HepG2 (cell line): ENCODE results near the gene SNUPN. TPM values are rescaled to one million over a fixed set of nuclear protein-coding genes. Genes with fewer than 3 reads are reported as not detected.
A peak's percentile ranks its signal among the peaks of the same experiment; 100 is the strongest.

Experiments
- ARNT ChIP-seq: fragments of 450-650 bp; IDR thresholded peaks from 2 replicates; pipeline ENCODE4 v1.6.1; 2017
- ATF6 ChIP-seq: sonication (generic); formaldehyde crosslinking; conservative IDR thresholded peaks from 2 replicates; pipeline ENCODE4 v1.4.0; 2020; ENCODE audit warnings: missing genetic modification reagents
- CHD2 ChIP-seq: IDR thresholded peaks from 2 replicates; pipeline ENCODE4 v1.6.1; 2011; ENCODE audit warnings: low read depth, low read length, improper control_type of control experiment
- DDIT3 ChIP-seq: sonication (generic); formaldehyde crosslinking; IDR thresholded peaks from 2 replicates; pipeline ENCODE4 v1.4.0; 2020; ENCODE audit warnings: mild to moderate bottlenecking, missing genetic modification reagents
- DNMT1 ChIP-seq: sonication (generic); formaldehyde crosslinking; IDR thresholded peaks from 2 replicates; pipeline ENCODE4 v1.5.1; 2020; ENCODE audit warnings: mild to moderate bottlenecking, missing genetic modification reagents
- ELF1 ChIP-seq: sonication (generic); formaldehyde crosslinking; IDR thresholded peaks from 2 replicates; pipeline ENCODE4 v1.4.0; 2020; ENCODE audit warnings: missing genetic modification reagents
- FOXA3 ChIP-seq: IDR thresholded peaks from 2 replicates; pipeline ENCODE4 v1.6.1; 2016; ENCODE audit warnings: missing genetic modification reagents, missing compliant biosample characterization
- GABPB1 ChIP-seq: IDR thresholded peaks from 2 replicates; pipeline ENCODE4 v1.6.1; 2016; ENCODE audit warnings: mild to moderate bottlenecking, missing genetic modification reagents, moderate library complexity, missing compliant biosample characterization
- HNRNPUL1 ChIP-seq: fragments of 200-400 bp; formaldehyde crosslinking; IDR thresholded peaks from 2 replicates; pipeline ENCODE4 v1.6.1; 2017; ENCODE audit warnings: low read depth, mild to moderate bottlenecking, low read length, moderate library complexity
- KMT2A ChIP-seq: sonication (generic); formaldehyde crosslinking; IDR thresholded peaks from 2 replicates; pipeline ENCODE4 v1.4.0; 2020; ENCODE audit warnings: missing genetic modification reagents
- MEF2D ChIP-seq: sonication (generic); formaldehyde crosslinking; IDR thresholded peaks from 2 replicates; pipeline ENCODE4 v1.5.1; 2020; ENCODE audit warnings: mild to moderate bottlenecking, missing genetic modification reagents
- MEIS1 ChIP-seq: sonication (generic); formaldehyde crosslinking; IDR thresholded peaks from 2 replicates; pipeline ENCODE4 v1.9.0; 2021; ENCODE audit warnings: mild to moderate bottlenecking, missing genetic modification reagents, moderate library complexity, borderline replicate concordance
- NFE2L1 ChIP-seq: sonication (generic); formaldehyde crosslinking; IDR thresholded peaks from 2 replicates; pipeline ENCODE4 v1.4.0; 2020; ENCODE audit warnings: missing genetic modification reagents, mild to moderate bottlenecking, borderline replicate concordance
- NFKB2 ChIP-seq: sonication (generic); formaldehyde crosslinking; IDR thresholded peaks from 2 replicates; pipeline ENCODE4 v1.4.0; 2020; ENCODE audit warnings: missing genetic modification reagents, borderline replicate concordance
- NPAS2 ChIP-seq: sonication (generic); formaldehyde crosslinking; IDR thresholded peaks from 2 replicates; pipeline ENCODE4 v1.8.0; 2022; ENCODE audit warnings: mild to moderate bottlenecking, missing genetic modification reagents, borderline replicate concordance
- RBM39 ChIP-seq: fragments of 200-400 bp; formaldehyde crosslinking; IDR thresholded peaks from one replicate; pipeline ENCODE4 v1.6.1; 2018; ENCODE audit warnings: antibody characterized with exemption, mild to moderate bottlenecking, low read depth, low read length; ENCODE audit not compliant: poor library complexity, severe bottlenecking
- REXO4 ChIP-seq: sonication (generic); formaldehyde crosslinking; IDR thresholded peaks from 2 replicates; pipeline ENCODE4 v1.8.0; 2022; ENCODE audit warnings: missing genetic modification reagents, mild to moderate bottlenecking, borderline replicate concordance
- RORA ChIP-seq: sonication (generic); formaldehyde crosslinking; IDR thresholded peaks from 2 replicates; pipeline ENCODE4 v1.5.0; 2020; ENCODE audit warnings: mild to moderate bottlenecking, missing genetic modification reagents, moderate library complexity
- U2AF2 ChIP-seq: fragments of 200-400 bp; formaldehyde crosslinking; IDR thresholded peaks from 2 replicates; pipeline ENCODE4 v1.6.1; 2017; ENCODE audit warnings: low read depth, mild to moderate bottlenecking, low read length
- ZNF101 ChIP-seq: sonication (generic); formaldehyde crosslinking; IDR thresholded peaks from 2 replicates; pipeline ENCODE4 v1.4.0; 2020; ENCODE audit warnings: mild to moderate bottlenecking, low read depth, missing genetic modification reagents, borderline replicate concordance
- ZNF331 ChIP-seq: sonication (generic); formaldehyde crosslinking; IDR thresholded peaks from 2 replicates; pipeline ENCODE4 v1.4.0; 2020; ENCODE audit warnings: missing genetic modification reagents
- ZNF337 ChIP-seq: sonication (generic); formaldehyde crosslinking; IDR thresholded peaks from 2 replicates; pipeline ENCODE4 v1.5.1; 2020; ENCODE audit warnings: missing genetic modification reagents, low read depth, mild to moderate bottlenecking, borderline replicate concordance
- ZNF460 ChIP-seq: sonication (generic); formaldehyde crosslinking; IDR thresholded peaks from 2 replicates; pipeline ENCODE4 v1.5.1; 2020; ENCODE audit warnings: missing genetic modification reagents, mild to moderate bottlenecking, borderline replicate concordance
- ZNF878 ChIP-seq: sonication (generic); formaldehyde crosslinking; IDR thresholded peaks from 2 replicates; pipeline ENCODE4 v1.8.1; 2023; ENCODE audit warnings: mild to moderate bottlenecking, missing genetic modification reagents, moderate library complexity
- ZNF879 ChIP-seq: sonication (generic); formaldehyde crosslinking; IDR thresholded peaks from 2 replicates; pipeline ENCODE4 v1.8.1; 2023; ENCODE audit warnings: missing genetic modification reagents
- ZNF883 ChIP-seq: sonication (generic); formaldehyde crosslinking; IDR thresholded peaks from 2 replicates; pipeline ENCODE4 v1.5.1; 2020; ENCODE audit warnings: mild to moderate bottlenecking, missing genetic modification reagents; ENCODE audit errors: not compliant biosample characterization
- polyA plus RNA-seq, 8 experiments: library from polyadenylated mRNA; depleted of rRNA in 3 of 8; stranded (reverse) in 7 of 8; unstranded in 1 of 8; fragments of >200 nt; fragmentation: Illumina TruSeq in 4 of 8; extraction: Trizol in 4 of 8; gene quantifications; 2 replicates each; pipeline versions ENCODE4 v1.2.1 to v1.2.3, GENCODE V29; 2011 to 2016; ENCODE audit warnings: low read depth in 4 of 8, missing spikeins in 1 of 8, mixed read lengths in 1 of 8; ENCODE audit not compliant: insufficient read depth in 1 of 8
- total RNA-seq, 5 experiments: library from RNA; depleted of rRNA; stranded (reverse); fragments of >200 nt; fragmentation: Illumina TruSeq; extraction: Trizol; gene quantifications; 2 replicates each; pipeline ENCODE4 v1.2.3, GENCODE V29; 2016; ENCODE audit warnings: low read depth in 1 of 5

The SNUPN gene
- total and polyA plus RNA-seq, 2 of the 13 experiments (the other 11 are each of a cell fraction or from before 2014, with no cell fraction given): 9.0 to 16.4 TPM

DNA sequence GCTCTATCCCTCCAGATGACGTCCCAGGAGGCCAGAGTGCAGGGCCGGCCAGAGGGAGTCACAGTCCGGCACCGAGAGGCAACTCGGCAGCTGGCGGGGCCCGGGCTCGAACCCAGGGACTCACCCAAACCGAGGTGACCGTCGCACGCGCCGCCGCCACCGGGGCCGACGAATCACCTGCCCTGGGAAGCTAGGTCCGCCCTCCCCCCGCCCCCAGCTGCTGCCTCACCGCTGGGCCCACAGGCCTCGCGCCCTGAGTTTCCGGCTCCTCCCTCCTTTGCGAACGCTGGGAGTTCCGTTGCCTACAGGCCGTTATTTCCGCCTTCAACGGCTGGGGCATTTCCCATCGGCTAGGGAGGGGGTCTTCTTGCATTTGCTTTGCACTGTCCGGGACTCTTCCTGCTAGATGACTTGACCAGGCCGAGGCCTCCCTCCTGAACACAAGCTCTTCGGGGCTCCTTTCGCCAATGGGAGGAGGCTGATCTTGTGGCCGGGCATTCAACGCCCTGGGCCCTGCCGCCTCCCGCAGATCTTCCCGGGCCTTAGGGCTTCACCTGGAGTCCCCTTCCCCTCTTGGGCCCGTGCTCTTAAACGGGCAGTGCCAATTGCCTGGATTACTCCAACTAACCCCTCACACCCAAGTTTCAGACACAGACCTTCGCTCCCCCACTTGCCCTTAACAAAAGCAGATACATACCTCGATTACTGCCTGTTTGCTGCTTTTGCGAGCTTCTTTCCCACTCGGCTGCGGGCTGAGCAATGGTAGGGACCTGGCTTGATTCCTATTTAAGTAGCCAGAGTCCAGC is at the start of gene SNUPN (continued):
- TF ChIP-seq MEIS1 (CRISPR knock-in tag) (peak; percentile 34; the same call in 1 of the 2 replicates), NFKB2 (CRISPR knock-in tag) (peak; percentile 86; the same call in 1 of the 2 replicates), ARNT (no peak), DNMT1 (CRISPR knock-in tag) (no peak), U2AF2 (no peak), NPAS2 (CRISPR knock-in tag) (no peak), ZNF337 (CRISPR knock-in tag) (no peak), ZNF883 (CRISPR knock-in tag) (no peak), FOXA3 (CRISPR knock-in tag) (peak; percentile 7; the same call in 1 of the 2 replicates), KMT2A (CRISPR knock-in tag) (no peak; the same call in 1 of the 2 replicates), MEF2D (CRISPR knock-in tag) (peak; percentile 37; the same call in 1 of the 2 replicates), ZNF878 (CRISPR knock-in tag) (peak; percentile 75; the same call in 1 of the 2 replicates), NFE2L1 (CRISPR knock-in tag) (no peak), ZNF879 (CRISPR knock-in tag) (no peak), RORA (no peak), ZNF331 (CRISPR knock-in tag) (0 out of 2 replicates have a peak, but pooled peaks have one; percentile 23), RBM39 (peak; percentile 91), ZNF460 (CRISPR knock-in tag) (peak; percentile 53; the same call in 1 of the 2 replicates), GABPB1 (CRISPR knock-in tag) (peak; percentile 93), HNRNPUL1 (no peak), REXO4 (no peak), CHD2 (no peak), ZNF101 (CRISPR knock-in tag) (no peak), ATF6 (CRISPR knock-in tag) (no peak), ELF1 (CRISPR knock-in tag) (peak; percentile 89), DDIT3 (no peak)
